H9 (cell line): ENCODE results near the gene KCTD17. TPM values are rescaled to one million over a fixed set of nuclear protein-coding genes. Genes with fewer than 3 reads are reported as not detected.

Experiments used
- DNase-seq: peaks from one replicate; pipeline ENCODE4 v3.0.0-alpha.2; 2017
- H2AFZ ChIP-seq: one replicate; pipeline ENCODE4 v1.6.1; 2013; ENCODE audit warnings: mild to moderate bottlenecking, low read length, control low read depth, moderate library complexity
- H2AK5ac ChIP-seq: 2 replicates; pipeline ENCODE4 v1.6.1; 2013; ENCODE audit warnings: low read length, control low read depth, mixed read lengths; ENCODE audit not compliant: insufficient read length
- H2BK120ac ChIP-seq: one replicate; pipeline ENCODE4 v1.6.1; 2013; ENCODE audit warnings: low read depth, mild to moderate bottlenecking, low read length, control low read depth, inconsistent platforms; ENCODE audit not compliant: poor library complexity, severe bottlenecking
- H2BK12ac ChIP-seq: 2 replicates; pipeline ENCODE4 v1.6.1; 2013; ENCODE audit warnings: low read length, control low read depth, mixed read lengths, low read depth; ENCODE audit not compliant: insufficient read length
- H2BK15ac ChIP-seq: 2 replicates; pipeline ENCODE4 v1.6.1; 2013; ENCODE audit warnings: low read depth, low read length, control low read depth
- H2BK20ac ChIP-seq: one replicate; pipeline ENCODE4 v1.6.1; 2013; ENCODE audit warnings: low read depth, mild to moderate bottlenecking, low read length, control low read depth, inconsistent platforms; ENCODE audit not compliant: poor library complexity, severe bottlenecking
- H2BK5ac ChIP-seq: 2 replicates; pipeline ENCODE4 v1.6.1; 2013; ENCODE audit warnings: low read length, control low read depth, mixed read lengths; ENCODE audit not compliant: insufficient read length
- H3K14ac ChIP-seq: 2 replicates; pipeline ENCODE4 v1.6.1; 2013; ENCODE audit warnings: low read length, control low read depth; ENCODE audit not compliant: insufficient read depth
- H3K18ac ChIP-seq: 2 replicates; pipeline ENCODE4 v1.6.1; 2013; ENCODE audit warnings: low read depth, mild to moderate bottlenecking, mixed read lengths, low read length, control low read depth; ENCODE audit not compliant: insufficient read length
- H3K23ac ChIP-seq: 2 replicates; pipeline ENCODE4 v1.6.1; 2013; ENCODE audit warnings: low read length, control low read depth, mixed read lengths, low read depth; ENCODE audit not compliant: insufficient read length
- H3K23me2 ChIP-seq: 2 replicates; pipeline ENCODE4 v1.6.1; 2013; ENCODE audit warnings: low read depth, mild to moderate bottlenecking, mixed read lengths, low read length, control low read depth; ENCODE audit not compliant: insufficient read length, poor library complexity, severe bottlenecking
- H3K27ac ChIP-seq: 2 replicates; pipeline ENCODE4 v1.5.1; 2013; ENCODE audit warnings: low read length, control low read depth, mixed read lengths, low read depth; ENCODE audit not compliant: insufficient read length
- H3K27me3 ChIP-seq: 2 replicates; pipeline ENCODE4 v1.6.1; 2013; ENCODE audit warnings: low read length, control low read depth, inconsistent platforms; ENCODE audit not compliant: insufficient read depth
- H3K4ac ChIP-seq: 2 replicates; pipeline ENCODE4 v1.6.1; 2013; ENCODE audit warnings: low read depth, mild to moderate bottlenecking, control low read depth, inconsistent platforms, low read length, moderate library complexity
- H3K4me1 ChIP-seq: 2 replicates; pipeline ENCODE4 v1.6.1; 2013; ENCODE audit warnings: low read length, control low read depth, inconsistent platforms; ENCODE audit not compliant: insufficient read depth
- H3K4me2 ChIP-seq: 2 replicates; pipeline ENCODE4 v1.6.1; 2013; ENCODE audit warnings: low read length, control low read depth, mixed read lengths; ENCODE audit not compliant: insufficient read length, insufficient read depth
- H3K56ac ChIP-seq: 2 replicates; pipeline ENCODE4 v1.6.1; 2013; ENCODE audit warnings: low read depth, mild to moderate bottlenecking, mixed read lengths, low read length, control low read depth; ENCODE audit not compliant: insufficient read length
- H3K79me1 ChIP-seq: 2 replicates; pipeline ENCODE4 v1.6.1; 2013; ENCODE audit warnings: low read depth, mild to moderate bottlenecking, moderate library complexity, low read length, control low read depth, inconsistent platforms; ENCODE audit not compliant: insufficient read depth, poor library complexity, severe bottlenecking
- H3K79me2 ChIP-seq: 2 replicates; pipeline ENCODE4 v1.6.1; 2013; ENCODE audit warnings: low read length, control low read depth, inconsistent platforms; ENCODE audit not compliant: insufficient read depth
- H3K9ac ChIP-seq: 2 replicates; pipeline ENCODE4 v1.6.1; 2013; ENCODE audit warnings: low read length, control low read depth, mixed read lengths; ENCODE audit not compliant: insufficient read length; ENCODE audit errors: extremely low read depth
- H3K9me3 ChIP-seq: one replicate; pipeline ENCODE4 v1.6.1; 2013; ENCODE audit warnings: low read depth, low read length, inconsistent platforms; ENCODE audit not compliant: control insufficient read depth
- H3T11ph ChIP-seq: one replicate; pipeline ENCODE4 v1.6.1; 2013; ENCODE audit warnings: mild to moderate bottlenecking, low read length, control low read depth, inconsistent platforms
- H4K20me1 ChIP-seq: one replicate; pipeline ENCODE4 v1.6.1; 2013; ENCODE audit not compliant: control insufficient read depth, insufficient read length, insufficient read depth
- H4K5ac ChIP-seq: 2 replicates; pipeline ENCODE4 v1.6.1; 2013; ENCODE audit warnings: low read depth, mild to moderate bottlenecking, mixed read lengths, low read length, control low read depth; ENCODE audit not compliant: insufficient read length
- H4K8ac ChIP-seq: replicated peaks from 2 replicates; pipeline ENCODE4 v1.6.1; 2013; ENCODE audit warnings: low read length, control low read depth, mixed read lengths, low read depth; ENCODE audit not compliant: insufficient read length
- H4K91ac ChIP-seq: 2 replicates; pipeline ENCODE4 v1.6.1; 2013; ENCODE audit warnings: low read depth, mild to moderate bottlenecking, moderate library complexity, mixed read lengths, low read length, control low read depth; ENCODE audit not compliant: insufficient read length
- H3K27ac Mint-ChIP-seq, 3 experiments: 2 replicates in 2 of 3; 3 replicates in 1 of 3; pipeline ENCODE4 v1.8.0; 2020 to 2021; ENCODE audit warnings: mixed read lengths in 3 of 3, mild to moderate bottlenecking in 1 of 3, moderate library complexity in 1 of 3
- H3K27me3 Mint-ChIP-seq: 2 replicates; pipeline ENCODE4 v1.8.0; 2021; ENCODE audit warnings: low read depth, mild to moderate bottlenecking, moderate library complexity, mixed read lengths
- H3K36me3 Mint-ChIP-seq, 3 experiments: 2 replicates in 2 of 3; 3 replicates in 1 of 3; pipeline ENCODE4 v1.8.0; 2020 to 2021; ENCODE audit warnings: low read depth in 3 of 3, mixed read lengths in 3 of 3; ENCODE audit not compliant: insufficient read depth in 1 of 3
- H3K4me1 Mint-ChIP-seq, 2 experiments: 2 replicates each; pipeline ENCODE4 v1.8.0; 2020; ENCODE audit warnings: mixed read lengths in 2 of 2
- H3K4me3 Mint-ChIP-seq, 2 experiments: 2 replicates in 1 of 2; 3 replicates in 1 of 2; pipeline ENCODE4 v1.8.0; 2020 to 2021; ENCODE audit warnings: mild to moderate bottlenecking in 2 of 2, mixed read lengths in 2 of 2, moderate library complexity in 1 of 2
- H3K9me3 Mint-ChIP-seq, 2 experiments: 2 replicates in 1 of 2; 3 replicates in 1 of 2; pipeline ENCODE4 v1.8.0; 2020; ENCODE audit warnings: mild to moderate bottlenecking in 2 of 2, mixed read lengths in 2 of 2, moderate library complexity in 1 of 2
- WGBS: extraction: QIAGEN DNeasy Blood & Tissue Kit; methylation state at CpG from one replicate; pipeline ENCODE4 v1.1.7; 2013; ENCODE audit warnings: missing lambda C conversion rate, low lambda C conversion rate, mixed read lengths; ENCODE audit not compliant: insufficient read length; ENCODE audit errors: extremely low coverage; 5-methylcytosine and 5-hydroxymethylcytosine counted together
- total RNA-seq: library from RNA; stranded (reverse); gene quantifications from 2 replicates; pipeline ENCODE4 v1.2.1, GENCODE V29; 2021
- TF ChIP-seq, protein P1 (sequence below): fragments of 200-600 bp; sonication (generic); conservative IDR thresholded peaks from 3 replicates; pipeline ENCODE4 v1.8.0; 2021; ENCODE audit warnings: antibody characterized with exemption, mild to moderate bottlenecking

KCTD17 gene
- total RNA-seq, 1 experiment from 2014 or later, result 34.1 TPM

DNA sequence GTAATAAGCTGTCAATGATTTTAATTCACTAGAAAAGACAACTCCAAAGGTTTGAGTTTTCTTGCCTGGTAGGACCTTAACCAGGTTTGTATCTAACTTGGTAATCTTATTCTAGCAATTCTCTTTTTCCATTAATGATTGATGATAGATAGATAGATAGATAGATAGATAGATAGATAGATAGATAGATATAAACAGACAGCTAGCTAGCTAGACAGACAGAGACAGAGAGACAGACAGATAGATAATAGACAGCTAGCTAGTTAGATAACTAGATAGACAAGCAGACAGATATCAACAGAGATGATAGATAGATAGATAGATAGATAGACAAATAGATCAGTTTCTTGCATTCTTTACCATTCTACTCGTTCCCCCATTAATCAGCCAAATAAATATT is 42.7 kb downstream of the KCTD17 start:
- H3K4ac ChIP-seq, result no peak overlapping the region
- no peak overlapping the region for H2AFZ ChIP-seq
- H3K27ac ChIP-seq, result no peak overlapping the region
- no peak overlapping the region for H4K8ac ChIP-seq
- H2BK120ac ChIP-seq, result no peak overlapping the region
- H2BK12ac ChIP-seq, result no peak overlapping the region
- no peak overlapping the region for H3K18ac ChIP-seq
- H3K14ac ChIP-seq, result no peak overlapping the region
- no peak overlapping the region for H2BK20ac ChIP-seq
- H4K20me1 ChIP-seq, result peaks cover 2% of the 10 kb centered on the region
- Mint-ChIP-seq H3K9me3 (no peaks in the 10 kb centered on the region), H3K27ac (no peak overlapping the region), H3K36me3 (no peaks in the 10 kb centered on the region), H3K4me1 (peaks cover 14 to 29% of the 10 kb centered on the region in 2 experiments), H3K27me3 (peaks cover 64% of the 10 kb centered on the region), H3K4me3 (no peak overlapping the region)
- no peak overlapping the region for H3K23ac ChIP-seq
- no peak overlapping the region for H2AK5ac ChIP-seq
- no peaks in the 10 kb centered on the region for H3K23me2 ChIP-seq
- H3K79me2 ChIP-seq, result no peaks in the 10 kb centered on the region
- no peaks in the 10 kb centered on the region for H3K9me3 ChIP-seq
- H3K9ac ChIP-seq, result no peak overlapping the region
- H3K56ac ChIP-seq, result no peak overlapping the region
- no peak overlapping the region for H2BK15ac ChIP-seq
- TF ChIP-seq, protein P1, sequence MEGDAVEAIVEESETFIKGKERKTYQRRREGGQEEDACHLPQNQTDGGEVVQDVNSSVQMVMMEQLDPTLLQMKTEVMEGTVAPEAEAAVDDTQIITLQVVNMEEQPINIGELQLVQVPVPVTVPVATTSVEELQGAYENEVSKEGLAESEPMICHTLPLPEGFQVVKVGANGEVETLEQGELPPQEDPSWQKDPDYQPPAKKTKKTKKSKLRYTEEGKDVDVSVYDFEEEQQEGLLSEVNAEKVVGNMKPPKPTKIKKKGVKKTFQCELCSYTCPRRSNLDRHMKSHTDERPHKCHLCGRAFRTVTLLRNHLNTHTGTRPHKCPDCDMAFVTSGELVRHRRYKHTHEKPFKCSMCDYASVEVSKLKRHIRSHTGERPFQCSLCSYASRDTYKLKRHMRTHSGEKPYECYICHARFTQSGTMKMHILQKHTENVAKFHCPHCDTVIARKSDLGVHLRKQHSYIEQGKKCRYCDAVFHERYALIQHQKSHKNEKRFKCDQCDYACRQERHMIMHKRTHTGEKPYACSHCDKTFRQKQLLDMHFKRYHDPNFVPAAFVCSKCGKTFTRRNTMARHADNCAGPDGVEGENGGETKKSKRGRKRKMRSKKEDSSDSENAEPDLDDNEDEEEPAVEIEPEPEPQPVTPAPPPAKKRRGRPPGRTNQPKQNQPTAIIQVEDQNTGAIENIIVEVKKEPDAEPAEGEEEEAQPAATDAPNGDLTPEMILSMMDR, result no peak
- peaks cover 8% of the 10 kb centered on the region; the same call in 1 of the 2 replicates for H3K27me3 ChIP-seq
- no peak overlapping the region for H4K5ac ChIP-seq
- no peak overlapping the region for H3K4me2 ChIP-seq
- no CpG with 5 or more reads among the region's 1 CpG for WGBS
- H3T11ph ChIP-seq, result no peak overlapping the region
- no peaks in the 10 kb centered on the region for H3K79me1 ChIP-seq
- no peak overlapping the region for H4K91ac ChIP-seq
- DNase-seq, result no peak
- no peaks in the 10 kb centered on the region for H3K4me1 ChIP-seq
- no peak overlapping the region for H2BK5ac ChIP-seq
